Prostate gland (tissue), 2 donors: ENCODE measurements around the gene POC1B. TPM values are rescaled to one million over a fixed set of nuclear protein-coding genes. Genes with fewer than 3 reads are reported as not detected.

Source experiments
- DNase-seq: peaks from one replicate; pipeline ENCODE4 v3.0.0-alpha.2; 2019; ENCODE audit warnings: low spot score
- H3K27ac ChIP-seq, 2 donors: fragments of 200-600 bp; sonication (generic); 2 replicates each; pipeline ENCODE4 v1.5.1; 2017 to 2019
- H3K27me3 ChIP-seq: fragments of 200-600 bp; sonication (generic); replicated peaks from 2 replicates; pipeline ENCODE4 v1.5.1; 2019; ENCODE audit not compliant: insufficient read depth
- H3K36me3 ChIP-seq, 2 donors: fragments of 200-600 bp; sonication (generic); 1 replicate in 1 of 2; 2 replicates in 1 of 2; pipeline versions ENCODE4 v1.5.1 to v1.8.1; 2017 to 2019
- H3K4me1 ChIP-seq: fragments of 200-600 bp; sonication (generic); replicated peaks from 2 replicates; pipeline ENCODE4 v1.5.1; 2019
- H3K4me3 ChIP-seq, 2 donors: fragments of 200-600 bp; sonication (generic); 2 replicates each; pipeline ENCODE4 v1.5.1; 2017 to 2019
- H3K9me3 ChIP-seq: fragments of 200-600 bp; sonication (generic); 2 replicates; pipeline ENCODE4 v1.5.1; 2017
- CTCF ChIP-seq, 4 experiments: fragments of 200-600 bp in 2 of 4; fragments of 450-650 bp in 2 of 4; sonication (generic) in 2 of 4; IDR thresholded peaks; 1 replicate in 3 of 4; 2 replicates in 1 of 4; pipeline ENCODE4 v1.5.1; 2016 to 2019; ENCODE audit warnings: antibody characterized with exemption in 4 of 4, mild to moderate bottlenecking in 2 of 4, moderate library complexity in 2 of 4
- POLR2A ChIP-seq: fragments of 450-650 bp; IDR thresholded peaks from one replicate; pipeline ENCODE4 v1.6.1; 2016; ENCODE audit warnings: antibody characterized with exemption, mild to moderate bottlenecking
- POLR2AphosphoS5 ChIP-seq: sonication (generic); formaldehyde crosslinking; IDR thresholded peaks from one replicate; pipeline ENCODE4 v1.6.1; 2017; ENCODE audit warnings: antibody characterized with exemption
- WGBS: methylation state at CpG from one replicate; pipeline ENCODE4 v1.1.5; 2018; 5-methylcytosine and 5-hydroxymethylcytosine counted together
- intact Hi-C: fragments of 100-400 bp; cut with DNase I; formaldehyde crosslinking; loops from one replicate; pipeline ENCODE4 v1.14.2; 2022
- total RNA-seq, 2 donors: library from RNA; depleted of rRNA; stranded (reverse); fragments of >200 nt; gene quantifications; one replicate each; pipeline ENCODE4 v1.1.0, GENCODE V29; 2016

POC1B gene
- total RNA-seq, 2 donors from 2014 or later: 11.1 to 15.8 TPM

- intact Hi-C loops: no loop called here
- no peak for TF ChIP-seq POLR2AphosphoS5
- TF ChIP-seq CTCF (IDR thresholded peaks at IDR 0.05): no peak
- no peak for TF ChIP-seq POLR2A
Measured at GRCh38 chr12:89429528-89429927, 96.3 kb downstream of the POC1B start.

GRCh38 chr12:89427508-89428156 lies 98.2 kb downstream of the POC1B start:
- H3K36me3 ChIP-seq: no peaks in the 10 kb centered on the region
- no peaks in the 10 kb centered on the region for H3K27me3 ChIP-seq
- TF ChIP-seq POLR2AphosphoS5 (no peak), CTCF (IDR thresholded peaks at IDR 0.05) (no peak), POLR2A (no peak)
- H3K9me3 ChIP-seq: no peaks in the 10 kb centered on the region
- no peaks in the 10 kb centered on the region for H3K4me1 ChIP-seq
- no peak for DNase-seq
- H3K27ac ChIP-seq: no peak overlapping the region
- intact Hi-C loops: no loop called here
- no peak overlapping the region for H3K4me3 ChIP-seq
- WGBS: 84% methylated on average over 3 of the region's 3 CpGs

More at GRCh38 chr12:89429528-89429927, 96.3 kb downstream of the POC1B start:
- Histone ChIP-seq H3K27ac (no peak overlapping the region), H3K36me3 (no peaks in the 10 kb centered on the region), H3K9me3 (no peaks in the 10 kb centered on the region), H3K4me1 (no peaks in the 10 kb centered on the region), H3K27me3 (no peaks in the 10 kb centered on the region), H3K4me3 (no peak overlapping the region)
- no peak for DNase-seq
- 92% methylated on average over 3 of the region's 3 CpGs for WGBS

- H3K27ac ChIP-seq: no peak overlapping the region
- H3K4me1 ChIP-seq: no peaks in the 10 kb centered on the region
- WGBS: 83% methylated on average over 2 of the region's 2 CpGs
- H3K36me3 ChIP-seq: no peaks in the 10 kb centered on the region
- no peak overlapping the region for H3K4me3 ChIP-seq
- no peak for DNase-seq
- H3K27me3 ChIP-seq: no peaks in the 10 kb centered on the region
- no peaks in the 10 kb centered on the region for H3K9me3 ChIP-seq
- intact Hi-C loops: no loop called here
- TF ChIP-seq CTCF (IDR thresholded peaks at IDR 0.05) (no peak), POLR2AphosphoS5 (no peak), POLR2A (no peak)
Measured at GRCh38 chr12:89424846-89425245, 101.0 kb downstream of the POC1B start.

GRCh38 chr12:89424389-89424788 lies 101.5 kb downstream of the POC1B start:
- H3K9me3 ChIP-seq: no peaks in the 10 kb centered on the region
- H3K36me3 ChIP-seq: no peaks in the 10 kb centered on the region
- no peak for TF ChIP-seq POLR2AphosphoS5
- intact Hi-C loops: no loop called here
- no peak overlapping the region for H3K4me3 ChIP-seq
- H3K27me3 ChIP-seq: no peaks in the 10 kb centered on the region
- no peak overlapping the region for H3K27ac ChIP-seq
- no peak for DNase-seq
- no peaks in the 10 kb centered on the region for H3K4me1 ChIP-seq

- intact Hi-C loops: no loop called here
- 94% methylated on average over 6 of the region's 6 CpGs for WGBS
- no peak for DNase-seq
Measured at GRCh38 chr12:89421092-89421835, 104.6 kb downstream of the POC1B start.

More at GRCh38 chr12:89421092-89421835, 104.6 kb downstream of the POC1B start:
- Histone ChIP-seq H3K27me3 (no peaks in the 10 kb centered on the region), H3K9me3 (no peaks in the 10 kb centered on the region), H3K4me1 (peaks cover 2% of the 10 kb centered on the region), H3K4me3 (no peak overlapping the region), H3K36me3 (no peaks in the 10 kb centered on the region), H3K27ac (no peak overlapping the region)
- TF ChIP-seq POLR2A (no peak), POLR2AphosphoS5 (no peak), CTCF (IDR thresholded peaks at IDR 0.05) (no peak)
